Brain microvascular endothelial cell (primary cell): Measurements from ENCODE around the gene IFNL1.

ENCODE experiments used
- DNase-seq: peaks from one replicate; pipeline ENCODE4 v3.0.0-alpha.2; 2020
- H3K27ac ChIP-seq: fragments of 250-450 bp; sonication (Bioruptor Pico); 2 replicates; pipeline ENCODE4 v1.5.1; 2020; ENCODE audit warnings: mild to moderate bottlenecking, moderate library complexity
- H3K27me3 ChIP-seq: fragments of 250-450 bp; sonication (Bioruptor Pico); replicated peaks from 2 replicates; pipeline ENCODE4 v1.5.1; 2020; ENCODE audit warnings: mild to moderate bottlenecking
- H3K36me3 ChIP-seq: fragments of 250-450 bp; sonication (Bioruptor Pico); replicated peaks from 2 replicates; pipeline ENCODE4 v1.5.1; 2020; ENCODE audit warnings: mild to moderate bottlenecking
- H3K4me3 ChIP-seq: 2 replicates; pipeline ENCODE4 v1.5.1; 2011; ENCODE audit warnings: low read depth, mild to moderate bottlenecking, control low read depth, low read length, moderate library complexity
- CTCF ChIP-seq: IDR thresholded peaks from 2 replicates; pipeline ENCODE4 v1.5.1; 2011; ENCODE audit warnings: low read depth, mild to moderate bottlenecking, moderate library complexity, low read length, control low read depth, inconsistent platforms; ENCODE audit errors: missing control alignments
- in situ Hi-C: cut with HindIII; loops from 2 replicates; pipeline ENCODE4 v1.10.0; 2017; ENCODE audit warnings: low sequenced_read_pairs, low pct_ligation_motif_present

IFNL1 gene

GRCh38 chr19:39324242-39324842, 28.1 kb downstream of the IFNL1 start:
- in situ Hi-C loops: no loop called here
- no peak for TF ChIP-seq CTCF
- Histone ChIP-seq H3K27me3 (peaks cover 3% of the 10 kb centered on the region), H3K36me3 (no peaks in the 10 kb centered on the region), H3K4me3 (no peak overlapping the region), H3K27ac (no peak overlapping the region)
- no peak for DNase-seq

GRCh38 chr19:39325778-39326665, 29.8 kb downstream of the IFNL1 start:
- H3K36me3 ChIP-seq: no peaks in the 10 kb centered on the region
- H3K27ac ChIP-seq: no peak overlapping the region
- peak; percentile 9 for DNase-seq
- in situ Hi-C loops: loop anchor here (25.0 kb wide), 1 partner anchor 214 kb away; no protein-coding TSS in a partner anchor
- no peak for TF ChIP-seq CTCF
- H3K4me3 ChIP-seq: no peak overlapping the region
- no peaks in the 10 kb centered on the region for H3K27me3 ChIP-seq

- Histone ChIP-seq H3K4me3 (no peak overlapping the region), H3K27me3 (no peaks in the 10 kb centered on the region), H3K27ac (no peak overlapping the region), H3K36me3 (no peaks in the 10 kb centered on the region)
- no peak for TF ChIP-seq CTCF
- DNase-seq: no peak
- in situ Hi-C loops: loop anchor here (25.0 kb wide), 1 partner anchor 215 kb away; no protein-coding TSS in a partner anchor
Observed at GRCh38 chr19:39327363-39328045, 31.3 kb downstream of the IFNL1 start.

- in situ Hi-C loops: loop anchor here (25.0 kb wide), 1 partner anchor 216 kb away; no protein-coding TSS in a partner anchor
- H3K27me3 ChIP-seq: no peaks in the 10 kb centered on the region
- H3K4me3 ChIP-seq: no peak overlapping the region
- H3K27ac ChIP-seq: no peak overlapping the region
- DNase-seq: peak; percentile 65
- TF ChIP-seq CTCF: peak; percentile 98
- no peaks in the 10 kb centered on the region for H3K36me3 ChIP-seq
Observed at GRCh38 chr19:39328046-39328705, 32.0 kb downstream of the IFNL1 start.

GRCh38 chr19:39329948-39330347, 33.7 kb downstream of the IFNL1 start:
- Histone ChIP-seq H3K27me3 (no peaks in the 10 kb centered on the region), H3K4me3 (no peak overlapping the region), H3K36me3 (no peaks in the 10 kb centered on the region), H3K27ac (no peak overlapping the region)
- in situ Hi-C loops: loop anchor here (25.0 kb wide), 1 partner anchor 218 kb away; no protein-coding TSS in a partner anchor
- no peak for TF ChIP-seq CTCF
- DNase-seq: no peak
